ENCODE data around the gene CPAMD8. TPM values are rescaled to one million over a fixed set of nuclear protein-coding genes. Genes with fewer than 3 reads are reported as not detected.

CPAMD8 gene
- total RNA-seq, 1 experiment from 2014 or later, result 0.20 TPM

DNA sequence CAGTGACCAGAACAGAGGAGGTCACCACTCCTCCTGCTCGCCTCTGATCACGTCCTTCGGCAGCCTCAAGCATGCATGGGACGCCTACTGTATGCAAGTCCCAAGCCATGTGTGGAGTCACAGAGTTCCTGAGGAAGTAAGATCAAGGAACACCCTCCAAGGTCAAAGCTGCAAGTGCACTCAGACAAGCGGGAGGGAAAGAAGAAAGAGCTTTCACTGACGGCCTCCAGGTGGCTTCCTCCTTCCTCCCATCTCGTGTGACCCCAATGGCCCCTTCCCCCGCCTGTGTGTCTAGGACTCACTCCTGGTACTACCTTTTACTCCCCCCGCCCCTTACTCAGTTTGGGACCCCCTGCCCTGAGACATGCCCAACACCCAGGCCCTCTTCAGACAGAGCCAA, 42.6 kb upstream of the CPAMD8 start (continued):
- TF ChIP-seq EZH2 (IDR thresholded peaks at IDR 0.05), result no peak
- TF ChIP-seq EZH2phosphoT487 (IDR thresholded peaks at IDR 0.05; ENCODE audit: borderline replicate concordance), result no peak
- TF ChIP-seq, protein P1, sequence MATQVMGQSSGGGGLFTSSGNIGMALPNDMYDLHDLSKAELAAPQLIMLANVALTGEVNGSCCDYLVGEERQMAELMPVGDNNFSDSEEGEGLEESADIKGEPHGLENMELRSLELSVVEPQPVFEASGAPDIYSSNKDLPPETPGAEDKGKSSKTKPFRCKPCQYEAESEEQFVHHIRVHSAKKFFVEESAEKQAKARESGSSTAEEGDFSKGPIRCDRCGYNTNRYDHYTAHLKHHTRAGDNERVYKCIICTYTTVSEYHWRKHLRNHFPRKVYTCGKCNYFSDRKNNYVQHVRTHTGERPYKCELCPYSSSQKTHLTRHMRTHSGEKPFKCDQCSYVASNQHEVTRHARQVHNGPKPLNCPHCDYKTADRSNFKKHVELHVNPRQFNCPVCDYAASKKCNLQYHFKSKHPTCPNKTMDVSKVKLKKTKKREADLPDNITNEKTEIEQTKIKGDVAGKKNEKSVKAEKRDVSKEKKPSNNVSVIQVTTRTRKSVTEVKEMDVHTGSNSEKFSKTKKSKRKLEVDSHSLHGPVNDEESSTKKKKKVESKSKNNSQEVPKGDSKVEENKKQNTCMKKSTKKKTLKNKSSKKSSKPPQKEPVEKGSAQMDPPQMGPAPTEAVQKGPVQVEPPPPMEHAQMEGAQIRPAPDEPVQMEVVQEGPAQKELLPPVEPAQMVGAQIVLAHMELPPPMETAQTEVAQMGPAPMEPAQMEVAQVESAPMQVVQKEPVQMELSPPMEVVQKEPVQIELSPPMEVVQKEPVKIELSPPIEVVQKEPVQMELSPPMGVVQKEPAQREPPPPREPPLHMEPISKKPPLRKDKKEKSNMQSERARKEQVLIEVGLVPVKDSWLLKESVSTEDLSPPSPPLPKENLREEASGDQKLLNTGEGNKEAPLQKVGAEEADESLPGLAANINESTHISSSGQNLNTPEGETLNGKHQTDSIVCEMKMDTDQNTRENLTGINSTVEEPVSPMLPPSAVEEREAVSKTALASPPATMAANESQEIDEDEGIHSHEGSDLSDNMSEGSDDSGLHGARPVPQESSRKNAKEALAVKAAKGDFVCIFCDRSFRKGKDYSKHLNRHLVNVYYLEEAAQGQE (IDR thresholded peaks at IDR 0.05; ENCODE audit: low read depth), result no peak

DNA sequence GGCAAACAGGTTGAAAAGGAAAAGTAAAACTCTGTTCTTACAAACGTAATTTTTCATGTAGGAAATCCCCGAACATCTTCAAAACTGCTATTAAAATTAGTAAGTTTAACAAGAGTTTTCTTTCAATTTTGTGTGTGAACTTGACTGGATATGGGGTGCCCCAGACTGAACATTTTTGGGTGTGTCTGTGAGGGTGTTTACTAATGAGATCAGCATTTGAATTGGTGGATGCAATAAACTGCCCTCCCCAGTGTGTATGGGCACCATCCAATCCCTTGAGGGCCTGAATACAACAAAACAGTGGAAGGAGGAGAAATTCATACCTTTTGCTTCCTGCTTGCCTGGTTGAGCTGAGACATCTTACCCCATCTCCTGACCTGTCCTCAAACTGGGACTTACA, 36.8 kb upstream of the CPAMD8 start:
- no peaks in the 10 kb centered on the region for H3K27me3 ChIP-seq (ENCODE audit: insufficient read depth, low read length)
- no TSS peak for BruUV-seq (replicated peaks)
- no peak overlapping the region for H2AFZ ChIP-seq (ENCODE audit: low read depth, low read length, poor library complexity, severe bottlenecking)
- H4K20me1 ChIP-seq (ENCODE audit: insufficient read depth), result no peaks in the 10 kb centered on the region
- H3K4me2 ChIP-seq (ENCODE audit: low read length), result no peak overlapping the region
- no peak overlapping the region for H3K4me3 ChIP-seq (replicated peaks in 1 of 2; ENCODE audit: low read depth in 1 of 2, low read length in 2 of 2)
- ChIA-PET CTCF (no interaction called here), RAD21 (ENCODE audit: low non-redundant PET in 1 of 2, low total read pairs in 2 of 2, uncharacterized antibody in 2 of 2, unreplicated experiment in 2 of 2) (no interaction called here), POLR2A (no interaction called here)
- peaks cover 6 to 35% of the 10 kb centered on the region in 2 experiments for H3K36me3 ChIP-seq (ENCODE audit: control insufficient read depth in 1 of 2, insufficient read depth in 2 of 2, low read length in 2 of 2)
- 0 out of 4 replicates have a peak, but pooled peaks cover 0 to 3% of the 10 kb centered on the region in 2 experiments for H3K4me1 ChIP-seq (ENCODE audit: control insufficient read depth in 1 of 2, insufficient read depth in 2 of 2, low read length in 2 of 2)
- H3K79me2 ChIP-seq (ENCODE audit: insufficient read depth, low read length), result peaks cover 46% of the 10 kb centered on the region
- TF ChIP-seq TCF7L2 (IDR thresholded peaks at IDR 0.05; ENCODE audit: borderline replicate concordance, extremely low read depth, insufficient read depth, insufficient read length), result no peak
- TF ChIP-seq, protein P2, sequence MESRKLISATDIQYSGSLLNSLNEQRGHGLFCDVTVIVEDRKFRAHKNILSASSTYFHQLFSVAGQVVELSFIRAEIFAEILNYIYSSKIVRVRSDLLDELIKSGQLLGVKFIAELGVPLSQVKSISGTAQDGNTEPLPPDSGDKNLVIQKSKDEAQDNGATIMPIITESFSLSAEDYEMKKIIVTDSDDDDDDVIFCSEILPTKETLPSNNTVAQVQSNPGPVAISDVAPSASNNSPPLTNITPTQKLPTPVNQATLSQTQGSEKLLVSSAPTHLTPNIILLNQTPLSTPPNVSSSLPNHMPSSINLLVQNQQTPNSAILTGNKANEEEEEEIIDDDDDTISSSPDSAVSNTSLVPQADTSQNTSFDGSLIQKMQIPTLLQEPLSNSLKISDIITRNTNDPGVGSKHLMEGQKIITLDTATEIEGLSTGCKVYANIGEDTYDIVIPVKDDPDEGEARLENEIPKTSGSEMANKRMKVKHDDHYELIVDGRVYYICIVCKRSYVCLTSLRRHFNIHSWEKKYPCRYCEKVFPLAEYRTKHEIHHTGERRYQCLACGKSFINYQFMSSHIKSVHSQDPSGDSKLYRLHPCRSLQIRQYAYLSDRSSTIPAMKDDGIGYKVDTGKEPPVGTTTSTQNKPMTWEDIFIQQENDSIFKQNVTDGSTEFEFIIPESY (IDR thresholded peaks at IDR 0.05; ENCODE audit: extremely low read depth, insufficient replicate concordance, low read length), result no peak
- TF ChIP-seq CEBPB (IDR thresholded peaks at IDR 0.05; ENCODE audit: low read depth), result no peak
- no peak for TF ChIP-seq RAD21 (IDR thresholded peaks at IDR 0.05; ENCODE audit: low read depth)
- TF ChIP-seq YY1 (IDR thresholded peaks at IDR 0.05; ENCODE audit: extremely low read depth, insufficient replicate concordance, low read depth, low read length), result no peak
- TF ChIP-seq, protein P1 (IDR thresholded peaks at IDR 0.05; ENCODE audit: low read depth), result no peak
- TF ChIP-seq JUND (IDR thresholded peaks at IDR 0.05), result no peak
- TF ChIP-seq SIN3A (IDR thresholded peaks at IDR 0.05; ENCODE audit: low read depth), result no peak
- no peak for TF ChIP-seq EGR1 (IDR thresholded peaks at IDR 0.05; ENCODE audit: low read depth)
- TF ChIP-seq, protein P3, sequence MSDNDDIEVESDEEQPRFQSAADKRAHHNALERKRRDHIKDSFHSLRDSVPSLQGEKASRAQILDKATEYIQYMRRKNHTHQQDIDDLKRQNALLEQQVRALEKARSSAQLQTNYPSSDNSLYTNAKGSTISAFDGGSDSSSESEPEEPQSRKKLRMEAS (IDR thresholded peaks at IDR 0.05), result no peak
- TF ChIP-seq EZH2phosphoT487 (IDR thresholded peaks at IDR 0.05; ENCODE audit: borderline replicate concordance), result no peak
- TF ChIP-seq POLR2AphosphoS5 (IDR thresholded peaks at IDR 0.05; ENCODE audit: low read depth, low read length), result no peak
- TF ChIP-seq SP1 (IDR thresholded peaks at IDR 0.05; ENCODE audit: low read depth), result no peak
- TF ChIP-seq, protein P4, sequence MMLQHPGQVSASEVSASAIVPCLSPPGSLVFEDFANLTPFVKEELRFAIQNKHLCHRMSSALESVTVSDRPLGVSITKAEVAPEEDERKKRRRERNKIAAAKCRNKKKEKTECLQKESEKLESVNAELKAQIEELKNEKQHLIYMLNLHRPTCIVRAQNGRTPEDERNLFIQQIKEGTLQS (IDR thresholded peaks at IDR 0.05), result no peak
- H3K9ac ChIP-seq (ENCODE audit: low read length), result no peak overlapping the region
- DNase-seq (ENCODE audit: low read depth, low spot score) (no peak), ATAC-seq (no peak)
- intact Hi-C loops (cut with micrococcal nuclease), result no loop called here
- H3K27ac ChIP-seq (ENCODE audit: low read depth, low read length), result no peak overlapping the region
- no peaks in the 10 kb centered on the region for H3K9me2 ChIP-seq (ENCODE audit: insufficient read depth)
- H3K9me3 ChIP-seq (ENCODE audit: control insufficient read depth in 1 of 2, insufficient read depth in 1 of 2, low read depth in 1 of 2, low read length in 2 of 2), result no peaks in the 10 kb centered on the region
